Measurements from ENCODE around the gene UNC5CL. TPM values are rescaled to one million over a fixed set of nuclear protein-coding genes. Genes with fewer than 3 reads are reported as not detected.
A peak's percentile ranks its signal among the peaks of the same experiment; 100 is the strongest.

The UNC5CL gene
- total RNA-seq, 2 donors from 2014 or later: 4.1 to 4.2 TPM

DNA sequence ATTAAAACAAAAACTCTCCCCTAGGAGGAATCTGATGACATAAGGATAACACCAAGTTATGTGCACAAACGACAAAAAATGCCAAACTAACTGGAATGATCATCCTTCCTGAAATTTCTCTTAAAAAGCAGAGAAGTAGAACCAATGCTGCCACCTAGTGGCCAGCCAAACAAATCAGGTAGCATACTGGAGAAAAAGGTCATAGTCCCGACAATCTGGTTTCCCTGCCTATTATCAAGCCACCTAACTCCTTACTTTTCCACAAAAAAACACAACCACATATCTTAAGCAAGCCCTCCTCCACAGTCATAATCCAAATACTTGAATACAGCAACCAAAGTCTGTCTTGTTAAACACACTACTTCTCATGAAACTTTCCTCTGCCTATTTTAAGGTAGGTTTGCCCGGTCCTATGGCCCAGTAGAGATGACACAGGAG lies 27.9 kb upstream of the UNC5CL start:
- no peaks in the 10 kb centered on the region for H3K27me3 ChIP-seq
- TF ChIP-seq, protein P1, sequence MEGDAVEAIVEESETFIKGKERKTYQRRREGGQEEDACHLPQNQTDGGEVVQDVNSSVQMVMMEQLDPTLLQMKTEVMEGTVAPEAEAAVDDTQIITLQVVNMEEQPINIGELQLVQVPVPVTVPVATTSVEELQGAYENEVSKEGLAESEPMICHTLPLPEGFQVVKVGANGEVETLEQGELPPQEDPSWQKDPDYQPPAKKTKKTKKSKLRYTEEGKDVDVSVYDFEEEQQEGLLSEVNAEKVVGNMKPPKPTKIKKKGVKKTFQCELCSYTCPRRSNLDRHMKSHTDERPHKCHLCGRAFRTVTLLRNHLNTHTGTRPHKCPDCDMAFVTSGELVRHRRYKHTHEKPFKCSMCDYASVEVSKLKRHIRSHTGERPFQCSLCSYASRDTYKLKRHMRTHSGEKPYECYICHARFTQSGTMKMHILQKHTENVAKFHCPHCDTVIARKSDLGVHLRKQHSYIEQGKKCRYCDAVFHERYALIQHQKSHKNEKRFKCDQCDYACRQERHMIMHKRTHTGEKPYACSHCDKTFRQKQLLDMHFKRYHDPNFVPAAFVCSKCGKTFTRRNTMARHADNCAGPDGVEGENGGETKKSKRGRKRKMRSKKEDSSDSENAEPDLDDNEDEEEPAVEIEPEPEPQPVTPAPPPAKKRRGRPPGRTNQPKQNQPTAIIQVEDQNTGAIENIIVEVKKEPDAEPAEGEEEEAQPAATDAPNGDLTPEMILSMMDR (IDR thresholded peaks at IDR 0.05): peak; percentile 91
- DNase-seq: peak; percentile 88
- intact Hi-C loops (cut with DNase I): loop anchor here (5.0 kb wide), 2 partner anchors 60 to 170 kb away; no protein-coding TSS in a partner anchor
- peak overlapping the region; percentile 76 for H3K27ac ChIP-seq
- no peaks in the 10 kb centered on the region for H3K36me3 ChIP-seq
- H3K9ac ChIP-seq (ENCODE audit: low read depth in 2 of 2, low read length in 2 of 2): no peak overlapping the region
- H3K4me1 ChIP-seq: peaks cover 13% of the 10 kb centered on the region
- H3K9me3 ChIP-seq: no peaks in the 10 kb centered on the region
- no peak overlapping the region for H3K4me3 ChIP-seq

GRCh38 chr6:41065550-41066026 lies 26.6 kb upstream of the UNC5CL start:
- Histone ChIP-seq H3K9me3 (no peaks in the 10 kb centered on the region), H3K4me1 (peaks cover 13% of the 10 kb centered on the region), H3K36me3 (no peaks in the 10 kb centered on the region), H3K4me3 (no peak overlapping the region), H3K27ac (peak overlapping the region; percentile 76), H3K27me3 (no peaks in the 10 kb centered on the region), H3K9ac (ENCODE audit: low read depth in 2 of 2, low read length in 2 of 2) (peak overlapping the region in 1 of 2 donors; percentile 30)
- DNase-seq: no peak
- intact Hi-C loops (cut with DNase I): loop anchor here (5.0 kb wide), 2 partner anchors 58 to 168 kb away; no protein-coding TSS in a partner anchor
- TF ChIP-seq, protein P1 (IDR thresholded peaks at IDR 0.05): no peak

- Histone ChIP-seq H3K9ac (ENCODE audit: low read depth in 2 of 2, low read length in 2 of 2) (no peak overlapping the region), H3K4me1 (peaks cover 13% of the 10 kb centered on the region), H3K4me3 (no peak overlapping the region), H3K36me3 (no peaks in the 10 kb centered on the region), H3K27ac (peak overlapping the region; percentile 76), H3K27me3 (no peaks in the 10 kb centered on the region), H3K9me3 (no peaks in the 10 kb centered on the region)
- TF ChIP-seq, protein P1 (IDR thresholded peaks at IDR 0.05): no peak
- intact Hi-C loops (cut with DNase I): loop anchor here (5.0 kb wide), 2 partner anchors 58 to 168 kb away; no protein-coding TSS in a partner anchor
- DNase-seq: peak; percentile 54
Measured at GRCh38 chr6:41064841-41065240, 25.8 kb upstream of the UNC5CL start.

- intact Hi-C loops (cut with DNase I): no loop called here
Measured at GRCh38 chr6:41063884-41064285, 24.9 kb upstream of the UNC5CL start.

GRCh38 chr6:41062056-41062455 lies 23.0 kb upstream of the UNC5CL start:
- Histone ChIP-seq H3K9ac (ENCODE audit: low read depth in 2 of 2, low read length in 2 of 2) (no peak overlapping the region), H3K27me3 (no peaks in the 10 kb centered on the region), H3K36me3 (no peaks in the 10 kb centered on the region), H3K9me3 (no peaks in the 10 kb centered on the region), H3K27ac (no peak overlapping the region), H3K4me3 (no peak overlapping the region), H3K4me1 (peaks cover 18% of the 10 kb centered on the region)
- DNase-seq: no peak
- TF ChIP-seq, protein P1 (IDR thresholded peaks at IDR 0.05): no peak
- intact Hi-C loops (cut with DNase I): no loop called here

More at GRCh38 chr6:41063884-41064285, 24.9 kb upstream of the UNC5CL start:
- TF ChIP-seq, protein P1 (IDR thresholded peaks at IDR 0.05): no peak
- H3K27me3 ChIP-seq: no peaks in the 10 kb centered on the region
- H3K27ac ChIP-seq: peak overlapping the region; percentile 76
- no peaks in the 10 kb centered on the region for H3K9me3 ChIP-seq
- no peaks in the 10 kb centered on the region for H3K36me3 ChIP-seq
- H3K4me3 ChIP-seq: no peak overlapping the region
- H3K9ac ChIP-seq (ENCODE audit: low read depth in 2 of 2, low read length in 2 of 2): peak overlapping the region in 1 of 2 donors; percentile 42
- DNase-seq: no peak
- peaks cover 14% of the 10 kb centered on the region for H3K4me1 ChIP-seq

All from colonic mucosa (tissue), 4 donors.